Mononuclear cell (primary cell): ENCODE data around the gene ERMAP. TPM values are rescaled to one million over a fixed set of nuclear protein-coding genes. Genes with fewer than 3 reads are reported as not detected.

Experiments used
- H3K27me3 ChIP-seq: 2 replicates; pipeline ENCODE4 v1.6.0; 2011; ENCODE audit warnings: low read length, control low read depth; ENCODE audit not compliant: insufficient read depth
- H3K4me1 ChIP-seq: 2 replicates; pipeline ENCODE4 v1.5.1; 2011; ENCODE audit warnings: mild to moderate bottlenecking, low read length, control low read depth; ENCODE audit not compliant: insufficient read depth
- H3K4me3 ChIP-seq: 2 replicates; pipeline ENCODE4 v1.5.1; 2011; ENCODE audit warnings: mild to moderate bottlenecking, low read length, moderate library complexity
- H3K9me3 ChIP-seq: 2 replicates; pipeline ENCODE4 v1.5.1; 2011; ENCODE audit warnings: low read depth, mild to moderate bottlenecking, control low read depth, low read length
- total RNA-seq: library from RNA; depleted of rRNA; stranded (reverse); fragments of >200 nt; gene quantifications from one replicate; pipeline ENCODE4 v1.2.3, GENCODE V29; 2012

Gene ERMAP
- total RNA-seq, 1 donor: 6.4 TPM

DNA sequence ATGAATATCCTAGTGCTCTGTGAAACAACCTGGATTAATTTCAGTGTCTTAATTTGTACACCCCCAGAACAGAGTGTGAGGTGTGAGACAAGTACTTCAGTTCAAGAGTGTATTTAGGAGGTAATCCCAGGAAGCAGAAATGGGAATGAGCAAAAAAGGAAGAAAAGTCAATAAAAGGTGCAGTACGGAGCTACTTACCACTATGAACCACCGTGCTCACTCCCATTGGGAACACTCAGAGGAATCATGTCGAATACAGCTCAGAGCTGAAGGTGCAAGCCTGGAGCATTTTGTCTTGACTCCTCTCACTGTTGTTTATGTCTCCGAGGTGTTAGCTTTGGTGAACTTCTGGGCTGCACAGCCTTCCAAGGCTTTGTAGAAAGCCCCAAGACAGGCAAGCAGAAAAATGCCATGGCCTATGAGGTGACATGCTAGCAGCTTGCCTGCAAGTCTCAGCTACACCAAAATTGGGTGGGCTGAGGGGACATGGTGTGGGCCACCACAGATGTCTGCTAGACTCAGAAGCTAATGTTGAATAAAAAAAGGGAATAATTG lies 7.6 kb downstream of the ERMAP start:
- H3K4me3 ChIP-seq: no peak overlapping the region
- H3K27me3 ChIP-seq: no peaks in the 10 kb centered on the region
- H3K4me1 ChIP-seq: no peaks in the 10 kb centered on the region
- H3K9me3 ChIP-seq: no peaks in the 10 kb centered on the region

DNA sequence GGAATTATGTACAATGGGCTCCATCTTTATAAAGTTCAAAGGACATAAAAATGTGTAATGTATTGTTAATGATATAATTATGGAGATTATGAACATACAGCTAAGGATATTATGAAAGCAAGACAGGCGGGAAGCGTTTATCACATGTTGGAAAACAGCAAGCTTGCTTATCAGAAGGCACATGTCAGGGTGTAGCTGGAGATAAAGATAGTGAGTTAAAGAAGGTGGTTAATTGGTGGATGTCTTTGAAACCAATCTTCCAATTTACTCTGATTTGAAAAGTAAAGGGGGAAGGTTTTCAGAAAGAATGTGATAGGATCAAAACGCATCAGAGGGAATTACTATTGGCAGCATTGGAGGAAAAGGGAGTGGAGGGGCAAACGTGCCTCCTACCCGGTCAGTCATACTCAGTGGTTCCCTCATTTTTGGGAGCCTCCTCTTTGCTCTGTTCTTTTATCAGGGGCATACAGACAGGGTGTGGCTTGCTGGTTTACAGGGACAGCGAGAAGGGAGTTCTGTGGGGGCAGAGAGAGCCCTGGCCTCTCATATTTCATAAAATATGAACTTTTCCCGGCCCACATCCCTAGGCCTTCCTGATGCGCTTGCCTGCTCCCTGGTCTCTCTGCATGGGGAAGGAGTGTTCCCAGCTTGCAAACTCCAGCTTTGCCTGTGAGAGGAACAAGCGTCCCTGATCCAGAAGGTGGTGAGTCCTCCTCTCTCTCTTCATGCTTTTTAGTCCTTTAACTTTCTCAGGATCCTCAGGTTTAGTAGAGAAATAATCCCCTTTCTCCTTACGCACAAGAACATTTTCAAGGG lies 8.3 kb downstream of the ERMAP start:
- no peaks in the 10 kb centered on the region for H3K4me1 ChIP-seq
- H3K9me3 ChIP-seq: no peaks in the 10 kb centered on the region
- no peaks in the 10 kb centered on the region for H3K27me3 ChIP-seq
- H3K4me3 ChIP-seq: no peak overlapping the region

DNA sequence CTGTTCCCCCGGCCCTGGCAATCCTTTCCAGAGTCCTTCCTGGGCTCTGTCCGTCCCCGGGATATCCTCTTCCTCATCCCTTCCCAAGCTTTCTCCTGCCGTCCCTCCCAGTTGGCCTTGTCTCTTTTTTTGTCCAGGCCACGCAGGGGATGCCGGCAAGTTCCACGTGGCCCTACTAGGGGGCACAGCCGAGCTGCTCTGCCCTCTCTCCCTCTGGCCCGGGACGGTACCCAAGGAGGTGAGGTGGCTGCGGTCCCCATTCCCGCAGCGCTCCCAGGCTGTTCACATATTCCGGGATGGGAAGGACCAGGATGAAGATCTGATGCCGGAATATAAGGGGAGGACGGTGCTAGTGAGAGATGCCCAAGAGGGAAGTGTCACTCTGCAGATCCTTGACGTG lies 13.7 kb downstream of the ERMAP start:
- Histone ChIP-seq H3K4me3 (no peak overlapping the region), H3K9me3 (no peaks in the 10 kb centered on the region), H3K27me3 (no peaks in the 10 kb centered on the region), H3K4me1 (peaks cover 8% of the 10 kb centered on the region)

DNA sequence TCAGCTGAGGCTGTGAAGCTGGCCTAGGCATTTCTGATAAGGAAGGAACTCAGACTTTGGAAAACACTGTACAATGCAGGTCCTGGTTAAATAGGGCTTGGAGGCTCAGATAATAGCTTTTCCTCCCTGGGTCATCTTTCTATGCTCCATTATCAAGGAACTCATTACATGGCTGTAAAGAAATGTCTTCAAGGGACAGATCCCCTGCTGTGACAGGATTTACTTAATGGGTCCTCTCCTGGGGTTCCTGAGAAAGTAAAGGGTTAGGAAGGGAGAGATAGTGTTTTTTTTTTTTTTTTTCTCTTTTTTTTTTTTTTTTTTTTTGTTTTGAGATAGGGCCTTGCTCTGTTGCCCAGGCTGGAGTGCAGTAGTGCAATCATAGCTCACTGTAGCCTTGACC lies 14.4 kb downstream of the ERMAP start:
- no peaks in the 10 kb centered on the region for H3K27me3 ChIP-seq
- no peaks in the 10 kb centered on the region for H3K9me3 ChIP-seq
- peaks cover 8% of the 10 kb centered on the region for H3K4me1 ChIP-seq
- H3K4me3 ChIP-seq: no peak overlapping the region

DNA sequence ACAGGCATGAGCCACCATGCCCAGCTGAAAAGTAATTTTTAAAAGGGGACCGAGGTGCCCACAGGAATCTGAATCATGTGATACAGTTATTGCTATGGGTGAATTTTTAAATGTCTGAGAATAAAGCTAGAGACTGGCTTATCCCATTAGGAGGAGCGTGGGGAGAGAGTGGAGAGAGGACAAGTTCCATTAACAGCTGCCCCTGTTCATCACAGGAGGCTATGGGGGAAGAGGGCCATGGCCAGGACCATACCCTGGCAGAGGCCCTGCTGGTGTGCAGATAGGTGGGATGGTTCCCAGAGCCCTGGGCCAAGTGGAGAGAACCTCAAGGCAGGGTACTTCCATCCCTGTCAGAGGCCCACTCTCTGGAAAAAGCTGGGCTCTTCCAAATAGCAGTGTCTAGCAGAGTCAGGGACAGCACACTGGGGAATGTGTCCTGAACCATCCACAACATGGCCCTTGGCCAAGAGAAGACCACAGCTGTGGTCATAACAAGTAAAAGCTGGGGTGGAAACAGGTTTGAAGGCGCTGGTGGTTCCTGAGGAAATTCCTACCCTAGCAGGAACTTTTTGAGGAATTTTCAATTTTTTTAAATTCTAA lies 15.8 kb downstream of the ERMAP start:
- no peak overlapping the region for H3K4me3 ChIP-seq
- H3K27me3 ChIP-seq: no peaks in the 10 kb centered on the region
- H3K9me3 ChIP-seq: no peaks in the 10 kb centered on the region
- peaks cover 10% of the 10 kb centered on the region for H3K4me1 ChIP-seq

DNA sequence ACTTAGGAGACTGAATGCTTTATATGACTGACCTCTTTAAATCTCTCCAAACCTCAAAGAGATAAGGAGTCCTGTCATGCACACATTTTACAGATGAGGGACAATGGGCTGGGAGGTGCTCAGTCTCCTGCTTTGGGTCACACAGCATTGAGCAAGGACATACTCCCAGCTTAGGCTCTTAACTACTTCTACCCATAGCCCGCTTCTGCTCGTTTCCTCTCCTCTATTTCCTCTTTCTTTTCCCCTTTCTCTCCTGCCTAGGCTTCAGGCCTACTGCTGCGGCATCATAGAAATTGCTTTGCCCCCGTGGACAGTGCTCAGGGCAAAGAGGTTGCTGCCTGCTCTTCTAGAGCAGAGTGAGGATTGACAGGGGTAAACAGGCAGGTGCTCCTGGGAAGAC lies 17.1 kb downstream of the ERMAP start:
- H3K4me3 ChIP-seq: no peak overlapping the region
- H3K4me1 ChIP-seq: peaks cover 22% of the 10 kb centered on the region
- no peaks in the 10 kb centered on the region for H3K27me3 ChIP-seq
- no peaks in the 10 kb centered on the region for H3K9me3 ChIP-seq

DNA sequence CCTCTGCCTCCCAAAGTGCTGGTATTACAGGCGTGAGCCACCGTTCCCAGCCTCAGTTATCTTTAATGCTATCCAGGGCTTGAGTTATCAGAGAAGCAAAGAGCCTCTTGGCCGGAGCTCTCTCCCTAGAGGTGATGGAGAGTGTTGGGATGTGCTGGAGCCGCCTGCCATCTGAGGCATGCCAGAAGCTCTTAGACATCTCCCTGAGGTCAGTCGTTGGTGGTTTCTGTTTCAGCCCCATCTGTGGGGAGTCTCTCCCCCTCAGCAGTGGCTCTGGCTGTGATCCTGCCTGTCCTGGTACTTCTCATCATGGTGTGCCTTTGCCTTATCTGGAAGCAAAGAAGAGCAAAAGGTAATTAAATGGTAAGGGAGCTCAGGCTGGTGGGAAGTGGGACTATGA lies 17.9 kb downstream of the ERMAP start:
- Histone ChIP-seq H3K27me3 (no peaks in the 10 kb centered on the region), H3K4me1 (peaks cover 22% of the 10 kb centered on the region), H3K9me3 (no peaks in the 10 kb centered on the region), H3K4me3 (no peak overlapping the region)

DNA sequence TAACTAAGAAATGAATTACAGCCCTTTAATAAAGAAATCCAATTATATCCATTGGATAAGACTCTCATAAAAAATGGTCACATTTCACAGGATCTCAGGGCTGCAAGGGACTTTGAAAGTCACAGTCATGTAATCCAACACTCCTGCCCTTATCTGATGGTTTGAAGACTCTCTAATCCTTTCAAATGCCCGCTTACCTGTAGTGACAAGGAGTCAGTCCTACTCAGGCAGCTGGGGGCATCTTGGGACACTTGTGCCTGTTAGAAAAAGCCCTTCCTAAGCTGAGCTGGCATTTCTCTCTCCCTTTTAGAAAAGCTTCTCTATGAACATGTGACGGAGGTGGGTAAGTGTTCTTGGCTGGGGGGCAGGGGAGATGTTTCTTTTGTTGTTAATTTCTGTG lies 18.5 kb downstream of the ERMAP start:
- no peaks in the 10 kb centered on the region for H3K9me3 ChIP-seq
- peaks cover 22% of the 10 kb centered on the region for H3K4me1 ChIP-seq
- H3K4me3 ChIP-seq: no peak overlapping the region
- H3K27me3 ChIP-seq: no peaks in the 10 kb centered on the region

DNA sequence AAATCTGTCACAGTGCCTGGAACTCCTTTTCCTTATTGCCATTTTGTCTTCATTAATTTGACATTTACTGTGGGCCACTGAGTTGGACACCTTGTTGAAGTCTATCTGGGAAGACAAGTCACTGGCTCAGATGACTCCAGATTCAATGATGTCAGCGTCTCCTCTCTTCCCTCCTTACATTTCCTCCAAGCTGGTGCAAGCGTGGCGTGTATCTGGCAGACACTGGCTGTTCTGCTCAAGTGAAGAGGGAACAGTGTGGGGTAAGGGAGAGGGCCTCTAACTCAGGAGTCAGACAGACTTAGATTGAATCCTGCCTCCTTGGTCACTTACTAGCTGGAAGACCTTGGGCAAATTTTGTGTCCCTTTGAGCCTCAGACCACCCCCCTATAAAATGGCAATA lies 20.8 kb downstream of the ERMAP start:
- no peaks in the 10 kb centered on the region for H3K9me3 ChIP-seq
- H3K4me3 ChIP-seq: no peak overlapping the region
- H3K4me1 ChIP-seq: peaks cover 22% of the 10 kb centered on the region
- H3K27me3 ChIP-seq: no peaks in the 10 kb centered on the region

DNA sequence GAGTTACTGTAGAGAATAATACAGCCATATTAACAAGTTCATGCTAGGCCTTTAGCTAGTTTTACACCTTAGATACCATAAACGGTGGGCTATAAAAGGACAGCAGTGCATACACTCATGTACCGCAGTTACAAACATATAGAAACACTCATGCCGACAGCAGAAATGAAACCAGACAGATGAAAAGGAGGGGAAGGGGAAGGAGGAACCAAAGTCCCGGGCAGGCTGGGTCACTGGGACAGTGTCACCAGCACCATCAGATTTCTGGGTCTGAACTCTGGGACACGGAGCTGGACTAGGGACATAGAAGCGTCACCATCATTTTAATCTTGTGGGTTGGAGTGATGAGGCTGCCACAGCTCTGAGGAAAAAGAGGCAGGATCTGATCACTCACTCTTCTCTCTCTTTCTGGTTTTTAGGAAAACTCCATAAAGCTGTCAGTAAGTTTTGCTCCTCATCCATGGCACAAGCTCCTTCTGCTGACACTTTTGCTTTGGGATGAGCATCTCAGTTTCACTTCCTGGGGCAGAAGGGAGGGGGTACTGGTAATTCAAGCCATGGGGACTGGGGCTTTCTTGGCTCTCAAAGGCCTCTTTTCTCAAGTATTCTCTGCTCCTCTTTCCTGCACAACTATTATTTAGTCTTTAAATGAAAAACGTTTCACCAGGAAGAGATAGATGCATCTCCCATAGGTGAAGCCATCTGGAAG lies 21.7 kb downstream of the ERMAP start:
- no peak overlapping the region for H3K4me3 ChIP-seq
- H3K4me1 ChIP-seq: peaks cover 21% of the 10 kb centered on the region
- H3K9me3 ChIP-seq: no peaks in the 10 kb centered on the region
- no peaks in the 10 kb centered on the region for H3K27me3 ChIP-seq

DNA sequence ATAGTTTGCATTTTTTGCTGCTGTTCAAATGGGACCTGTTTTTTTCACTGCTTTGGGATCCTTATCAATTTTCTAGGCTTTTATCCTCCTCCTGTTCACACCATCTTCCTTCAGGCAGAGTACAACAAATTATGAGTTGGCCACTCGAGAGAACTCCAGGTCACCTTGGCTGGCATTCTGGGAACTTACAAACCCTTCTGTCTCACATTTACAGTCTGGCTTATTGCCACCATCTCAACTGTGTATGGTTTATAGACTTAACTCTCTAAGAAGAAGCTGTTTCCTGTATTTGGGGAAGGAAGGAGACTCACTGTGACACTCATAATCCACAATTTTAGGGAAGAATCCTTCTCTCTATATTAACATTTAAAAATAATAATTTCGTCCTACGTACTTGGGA lies 24.1 kb downstream of the ERMAP start:
- peaks cover 20% of the 10 kb centered on the region for H3K4me1 ChIP-seq
- H3K4me3 ChIP-seq: no peak overlapping the region
- H3K9me3 ChIP-seq: no peaks in the 10 kb centered on the region
- H3K27me3 ChIP-seq: no peaks in the 10 kb centered on the region

DNA sequence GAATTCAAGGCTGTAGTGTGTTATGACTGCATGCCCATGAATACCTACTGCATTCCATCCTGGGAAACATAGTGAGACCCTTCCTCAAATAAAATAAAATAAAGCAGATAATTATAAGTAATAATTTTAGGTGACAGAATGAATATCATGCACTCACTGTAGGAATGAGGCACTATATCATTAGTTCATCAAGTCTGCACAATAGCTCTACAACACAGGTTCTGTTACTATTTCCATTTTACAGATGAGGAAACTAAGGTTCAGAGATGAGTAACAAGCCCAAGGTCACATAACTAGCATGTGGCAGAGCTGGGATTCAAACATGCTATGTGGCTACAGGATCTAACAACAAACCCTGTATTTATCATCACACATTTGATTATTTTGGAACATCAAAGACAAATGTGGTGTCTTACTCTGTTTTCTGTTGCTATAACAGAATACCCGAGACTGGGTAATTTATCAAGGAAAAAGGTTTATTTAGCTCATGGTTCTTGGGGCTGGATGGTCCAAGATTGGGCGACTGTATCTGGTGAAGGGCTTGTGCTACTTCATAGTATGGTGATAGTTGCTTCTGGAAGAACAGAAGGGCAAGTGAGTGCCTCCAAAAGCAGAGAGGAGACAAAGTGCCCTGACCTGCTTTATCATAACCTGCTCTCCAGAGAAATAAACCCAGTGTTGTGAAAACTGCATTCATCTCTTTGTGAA lies 24.7 kb downstream of the ERMAP start:
- Histone ChIP-seq H3K9me3 (no peaks in the 10 kb centered on the region), H3K27me3 (no peaks in the 10 kb centered on the region), H3K4me1 (peaks cover 20% of the 10 kb centered on the region), H3K4me3 (no peak overlapping the region)

DNA sequence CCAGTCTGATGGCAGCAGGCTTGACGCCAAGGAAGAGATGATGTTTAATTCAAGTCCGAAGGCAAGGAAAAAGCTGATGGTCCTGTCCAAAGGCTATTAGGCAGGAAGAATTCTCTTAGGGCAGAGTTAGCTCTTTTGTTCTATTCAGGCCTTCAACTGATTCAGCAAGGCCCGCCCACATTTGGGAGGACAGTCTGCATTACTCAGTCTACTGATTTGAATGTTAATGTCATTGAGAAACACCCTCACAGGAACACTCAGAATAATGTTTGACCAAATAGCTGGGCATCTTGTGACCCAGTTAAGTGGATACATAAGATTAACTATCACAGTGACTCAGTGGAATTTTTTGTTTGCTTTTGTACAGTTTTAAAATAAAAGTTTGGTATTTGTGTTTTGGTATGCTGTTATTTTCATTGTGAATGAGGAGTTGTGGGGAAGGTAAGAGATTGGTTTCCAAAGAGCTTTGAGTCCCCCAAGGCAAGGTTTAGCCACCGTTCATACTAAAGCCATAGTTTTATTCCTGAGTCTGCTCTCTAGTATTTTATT lies 27.7 kb downstream of the ERMAP start:
- no peak overlapping the region for H3K4me3 ChIP-seq
- H3K4me1 ChIP-seq: peaks cover 23% of the 10 kb centered on the region
- no peaks in the 10 kb centered on the region for H3K27me3 ChIP-seq
- no peaks in the 10 kb centered on the region for H3K9me3 ChIP-seq

DNA sequence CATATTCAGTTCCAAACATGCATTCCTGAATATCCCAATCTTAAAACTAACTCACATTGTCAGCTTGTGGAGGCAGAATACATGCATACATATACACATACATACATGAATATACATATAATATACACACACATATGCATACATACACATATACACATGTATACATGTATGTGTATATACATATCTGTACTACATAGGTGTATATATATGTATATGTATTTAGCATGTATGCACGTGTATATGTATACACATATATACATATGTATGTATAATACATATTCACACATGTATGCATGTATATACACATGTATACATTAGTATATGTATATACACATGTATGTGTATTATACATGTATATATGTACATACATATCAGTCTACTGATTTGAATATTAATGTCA lies 28.3 kb downstream of the ERMAP start:
- Histone ChIP-seq H3K4me1 (peaks cover 23% of the 10 kb centered on the region), H3K27me3 (no peaks in the 10 kb centered on the region), H3K9me3 (no peaks in the 10 kb centered on the region), H3K4me3 (no peak overlapping the region)
